Activated CD4-positive, alpha-beta T cell treated with anti-CD3 and anti-CD28 coated beads for 36 hours (primary cell): ENCODE data around the gene ZNF500. TPM values are rescaled to one million over a fixed set of nuclear protein-coding genes. Genes with fewer than 3 reads are reported as not detected.

Source experiments
- ATAC-seq: fragments of 200-7000 bp; cut with Tn5 transposase; one replicate; pipeline ENCODE4 v1.10.0; 2021; ENCODE audit warnings: mild to moderate bottlenecking, moderate library complexity
- CTCF ChIA-PET: fragments of 350-600 bp; sonication (Branson Sonifier 250); formaldehyde crosslinking; loops from one replicate; lab custom pipeline; 2021; ENCODE audit warnings: antibody characterized with exemption; lab: Charles Lee
- POLR2A ChIA-PET: fragments of 350-600 bp; sonication (Branson Sonifier 250); formaldehyde crosslinking; loops from one replicate; lab custom pipeline; 2021; ENCODE audit warnings: antibody characterized with exemption, inconsistent platforms; lab: Charles Lee
- DNase-seq: peaks from one replicate; pipeline ENCODE4 v3.0.0-alpha.2; 2020
- H3K27ac Mint-ChIP-seq: one replicate; pipeline ENCODE4 v1.8.0; 2021; ENCODE audit warnings: mixed read lengths
- H3K27me3 Mint-ChIP-seq: one replicate; pipeline ENCODE4 v1.8.0; 2021; ENCODE audit warnings: mixed read lengths
- H3K36me3 Mint-ChIP-seq: one replicate; pipeline ENCODE4 v1.8.0; 2021; ENCODE audit warnings: low read depth, mixed read lengths
- H3K4me1 Mint-ChIP-seq: one replicate; pipeline ENCODE4 v1.8.0; 2021; ENCODE audit warnings: mixed read lengths
- H3K4me3 Mint-ChIP-seq: one replicate; pipeline ENCODE4 v1.8.0; 2021; ENCODE audit warnings: mild to moderate bottlenecking, moderate library complexity, mixed read lengths
- H3K9me3 Mint-ChIP-seq: one replicate; pipeline ENCODE4 v1.8.0; 2021; ENCODE audit warnings: low read depth, mixed read lengths
- intact Hi-C, 2 experiments: fragments of 100-400 bp; cut with DNase I in 1 of 2; cut with micrococcal nuclease in 1 of 2; formaldehyde crosslinking; loops; one replicate each; pipeline versions ENCODE4 v1.14.2 to v1.15.1; 2022 to 2024; cut with DNase I, micrococcal nuclease
- total RNA-seq, 2 experiments: library from RNA; stranded (reverse); gene quantifications; one replicate each; pipeline ENCODE4 v1.2.3, GENCODE V29; 2021

The ZNF500 gene
- total RNA-seq, 2 experiments from 2014 or later, result 10.3 to 11.6 TPM

- peak; percentile 98 for ATAC-seq
- no peaks in the 10 kb centered on the region for H3K27me3 Mint-ChIP-seq
- DNase-seq, result peak; percentile 92
- H3K36me3 Mint-ChIP-seq, result peaks cover 16% of the 10 kb centered on the region
- peak overlapping the region; percentile 58 for H3K27ac Mint-ChIP-seq
- peak overlapping the region; percentile 74 for H3K4me3 Mint-ChIP-seq
- no peaks in the 10 kb centered on the region for H3K9me3 Mint-ChIP-seq
- intact Hi-C loops, result loop anchor here (1.0 to 5.0 kb wide), 15 partner anchors 35 to 495 kb away; partner anchors contain the start of genes ANKS3 (in 2 of the 2), DNAAF8 (in 2 of the 2), GLYR1 (in 2 of the 2) and UBN1 (in 2 of the 2)
- H3K4me1 Mint-ChIP-seq, result peaks cover 14% of the 10 kb centered on the region
- ChIA-PET POLR2A (interaction anchor here (0.6 to 1.5 kb wide), 6 partner anchors 9 to 293 kb away, joined by 3 to 10 read pairs (median 4); partner anchors contain the start of genes ANKS3 and DNAAF8), CTCF (interaction anchor here (0.7 to 1.2 kb wide), 4 partner anchors 33 to 232 kb away, joined by 3 to 6 read pairs (median 4); partner anchors contain the start of genes ANKS3 and DNAAF8)
Measured at GRCh38 chr16:4802659-4803287, 35.8 kb upstream of the ZNF500 start.

- intact Hi-C loops, result loop anchor here (1.0 to 5.0 kb wide), 15 partner anchors 35 to 495 kb away; partner anchors contain the start of genes ANKS3 (in 2 of the 2), DNAAF8 (in 2 of the 2), GLYR1 (in 2 of the 2) and UBN1 (in 2 of the 2)
- peaks cover 10% of the 10 kb centered on the region for H3K36me3 Mint-ChIP-seq
- H3K9me3 Mint-ChIP-seq, result no peaks in the 10 kb centered on the region
- DNase-seq (peak; percentile 84), ATAC-seq (peak; percentile 55)
- peaks cover 14% of the 10 kb centered on the region for H3K4me1 Mint-ChIP-seq
- CTCF ChIA-PET, result interaction anchor here (1.0 to 1.2 kb wide), 3 partner anchors 52 to 232 kb away, joined by 3 to 6 read pairs (median 4); partner anchors contain the start of genes ANKS3 and DNAAF8
- peak within 1 kb of the TSS; percentile 74 for H3K4me3 Mint-ChIP-seq
- no peaks in the 10 kb centered on the region for H3K27me3 Mint-ChIP-seq
- POLR2A ChIA-PET, result interaction anchor here (0.6 to 1.5 kb wide), 5 partner anchors 10 to 292 kb away, joined by 3 to 10 read pairs (median 4); partner anchors contain the start of genes ANKS3 and DNAAF8
- H3K27ac Mint-ChIP-seq, result peak within 1 kb of the TSS; percentile 58
Measured at GRCh38 chr16:4801962-4802658, 35.1 kb upstream of the ZNF500 start, which contains the start of gene ROGDI. ROGDI (minus strand) TSS chr16:4802633; CDS start chr16:4802571, 62 bp downstream.

- intact Hi-C loops, result loop anchor here in 1 of 2 experiments (5.0 kb wide), 2 partner anchors 46 to 494 kb away; partner anchors contain the start of genes GLYR1 and UBN1
Measured at GRCh38 chr16:4801051-4801961, 34.3 kb upstream of the ZNF500 start.

GRCh38 chr16:4800290-4801041, 33.5 kb upstream of the ZNF500 start:
- Mint-ChIP-seq H3K4me1 (peaks cover 14% of the 10 kb centered on the region), H3K9me3 (no peaks in the 10 kb centered on the region), H3K27ac (no peak overlapping the region), H3K36me3 (peaks cover 10% of the 10 kb centered on the region), H3K4me3 (peak overlapping the region; percentile 6), H3K27me3 (no peaks in the 10 kb centered on the region)
- ATAC-seq, result no peak
- DNase-seq, result no peak
- ChIA-PET CTCF (interaction anchor here (0.8 kb wide), 1 partner anchor 15 kb away, joined by 3 read pairs; no protein-coding TSS in a partner anchor), POLR2A (interaction anchor here (0.5 kb wide), 1 partner anchor 151 kb away, joined by 6 read pairs; no protein-coding TSS in a partner anchor)
- intact Hi-C loops, result loop anchor here in 1 of 2 experiments (5.0 kb wide), 2 partner anchors 47 to 493 kb away; partner anchors contain the start of genes GLYR1 and UBN1

More at GRCh38 chr16:4801051-4801961, 34.3 kb upstream of the ZNF500 start:
- no peaks in the 10 kb centered on the region for H3K9me3 Mint-ChIP-seq
- DNase-seq (no peak), ATAC-seq (no peak)
- ChIA-PET POLR2A (no interaction called here), CTCF (no interaction called here)
- H3K4me1 Mint-ChIP-seq, result peaks cover 14% of the 10 kb centered on the region
- H3K4me3 Mint-ChIP-seq, result peak overlapping the region; percentile 74
- no peaks in the 10 kb centered on the region for H3K27me3 Mint-ChIP-seq
- peaks cover 10% of the 10 kb centered on the region for H3K36me3 Mint-ChIP-seq
- no peak overlapping the region for H3K27ac Mint-ChIP-seq

GRCh38 chr16:4799171-4799855, 32.4 kb upstream of the ZNF500 start:
- ChIA-PET CTCF (interaction anchor here (0.8 kb wide), 1 partner anchor 14 kb away, joined by 3 read pairs; no protein-coding TSS in a partner anchor), POLR2A (no interaction called here)
- Mint-ChIP-seq H3K27me3 (no peaks in the 10 kb centered on the region), H3K27ac (no peak overlapping the region), H3K4me1 (peaks cover 14% of the 10 kb centered on the region), H3K36me3 (peaks cover 3% of the 10 kb centered on the region), H3K9me3 (no peaks in the 10 kb centered on the region), H3K4me3 (no peak overlapping the region)
- ATAC-seq, result no peak
- intact Hi-C loops, result no loop called here
- DNase-seq, result no peak

GRCh38 chr16:4798456-4798855, 31.5 kb upstream of the ZNF500 start:
- no peak for ATAC-seq
- no peaks in the 10 kb centered on the region for H3K36me3 Mint-ChIP-seq
- H3K4me3 Mint-ChIP-seq, result no peak overlapping the region
- ChIA-PET POLR2A (no interaction called here), CTCF (no interaction called here)
- H3K4me1 Mint-ChIP-seq, result peaks cover 12% of the 10 kb centered on the region
- no peak for DNase-seq
- H3K27ac Mint-ChIP-seq, result no peak overlapping the region
- H3K27me3 Mint-ChIP-seq, result no peaks in the 10 kb centered on the region
- H3K9me3 Mint-ChIP-seq, result no peaks in the 10 kb centered on the region
- intact Hi-C loops, result no loop called here

GRCh38 chr16:4797805-4798252, 30.9 kb upstream of the ZNF500 start:
- H3K27ac Mint-ChIP-seq, result no peak overlapping the region
- CTCF ChIA-PET, result no interaction called here
- intact Hi-C loops, result no loop called here
- H3K27me3 Mint-ChIP-seq, result no peaks in the 10 kb centered on the region
- H3K4me3 Mint-ChIP-seq, result no peak overlapping the region
- POLR2A ChIA-PET, result no interaction called here
- H3K36me3 Mint-ChIP-seq, result no peaks in the 10 kb centered on the region
- peaks cover 7% of the 10 kb centered on the region for H3K4me1 Mint-ChIP-seq
- ATAC-seq, result no peak
- no peak for DNase-seq
- no peaks in the 10 kb centered on the region for H3K9me3 Mint-ChIP-seq

GRCh38 chr16:4796982-4797804, 30.2 kb upstream of the ZNF500 start:
- intact Hi-C loops, result no loop called here
- Mint-ChIP-seq H3K9me3 (no peaks in the 10 kb centered on the region), H3K4me3 (no peak overlapping the region), H3K4me1 (peaks cover 7% of the 10 kb centered on the region), H3K27ac (no peak overlapping the region), H3K27me3 (no peaks in the 10 kb centered on the region), H3K36me3 (no peaks in the 10 kb centered on the region)
- DNase-seq, result no peak
- POLR2A ChIA-PET, result no interaction called here
- CTCF ChIA-PET, result no interaction called here
- no peak for ATAC-seq

- POLR2A ChIA-PET, result no interaction called here
- peaks cover 2% of the 10 kb centered on the region for H3K27me3 Mint-ChIP-seq
- DNase-seq (no peak), ATAC-seq (no peak)
- H3K36me3 Mint-ChIP-seq, result no peaks in the 10 kb centered on the region
- H3K27ac Mint-ChIP-seq, result no peak overlapping the region
- no peak overlapping the region for H3K4me3 Mint-ChIP-seq
- intact Hi-C loops, result no loop called here
- CTCF ChIA-PET, result no interaction called here
- H3K4me1 Mint-ChIP-seq, result peaks cover 4% of the 10 kb centered on the region
- H3K9me3 Mint-ChIP-seq, result no peaks in the 10 kb centered on the region
Measured at GRCh38 chr16:4795828-4796572, 29.0 kb upstream of the ZNF500 start.
